Erythroblast (primary cell): Measurements from ENCODE around the gene NLGN1.

Experiments used
- GATA1 ChIP-seq: IDR thresholded peaks from 2 replicates; pipeline ENCODE4 v1.6.1; 2011; ENCODE audit warnings: low read depth, mild to moderate bottlenecking, control low read depth, low read length, moderate library complexity
- POLR2A ChIP-seq: IDR thresholded peaks from 2 replicates; pipeline ENCODE4 v1.6.1; 2011; ENCODE audit warnings: mild to moderate bottlenecking, low read length

DNA sequence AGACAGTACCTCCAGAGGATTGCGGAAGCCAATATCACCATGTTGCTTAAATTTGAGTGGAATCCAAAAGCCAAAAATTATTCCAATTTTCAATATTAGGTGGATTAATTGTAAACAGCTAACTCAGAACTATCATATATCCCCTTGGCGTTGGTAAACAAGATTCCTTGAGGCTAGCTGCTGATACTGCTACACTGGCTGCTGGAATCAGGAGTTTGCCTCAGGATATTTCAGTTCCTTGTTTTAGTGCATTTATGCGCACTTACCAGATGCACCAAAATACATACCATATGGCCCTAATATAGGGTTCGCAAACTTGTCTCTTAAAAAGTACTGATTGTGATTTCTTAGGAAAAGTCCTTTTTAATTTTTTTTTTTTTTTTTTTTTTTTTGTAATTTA, 856.4 kb downstream of the NLGN1 start:
- TF ChIP-seq POLR2A = no peak
- TF ChIP-seq GATA1 = no peak
